ENCODE measurements around the gene PGRMC1.

DNA sequence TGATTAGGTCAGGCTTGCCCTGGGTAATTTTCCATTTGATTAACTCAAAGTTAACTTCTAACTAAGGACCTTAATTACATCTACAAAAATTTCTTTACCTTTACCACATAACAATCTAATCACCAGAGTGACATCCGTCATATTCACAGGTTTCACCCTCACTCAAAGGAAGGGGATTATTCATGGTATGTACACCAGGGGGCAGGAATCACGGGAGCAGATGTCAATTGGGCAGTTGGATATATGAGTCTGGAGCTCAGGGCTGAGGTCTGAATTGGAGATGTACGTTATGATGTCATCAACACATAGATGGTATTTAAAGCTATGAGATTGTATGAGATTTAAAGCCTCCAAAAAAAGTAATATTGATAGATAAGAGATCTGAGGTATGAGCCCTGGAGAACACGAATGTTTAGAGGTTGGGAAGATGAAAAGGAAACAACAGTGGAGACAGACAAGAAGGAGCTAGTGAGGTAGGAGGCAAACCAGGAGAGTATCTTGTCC, 52.9 kb downstream of the PGRMC1 start:
- TF ChIP-seq, protein P1, sequence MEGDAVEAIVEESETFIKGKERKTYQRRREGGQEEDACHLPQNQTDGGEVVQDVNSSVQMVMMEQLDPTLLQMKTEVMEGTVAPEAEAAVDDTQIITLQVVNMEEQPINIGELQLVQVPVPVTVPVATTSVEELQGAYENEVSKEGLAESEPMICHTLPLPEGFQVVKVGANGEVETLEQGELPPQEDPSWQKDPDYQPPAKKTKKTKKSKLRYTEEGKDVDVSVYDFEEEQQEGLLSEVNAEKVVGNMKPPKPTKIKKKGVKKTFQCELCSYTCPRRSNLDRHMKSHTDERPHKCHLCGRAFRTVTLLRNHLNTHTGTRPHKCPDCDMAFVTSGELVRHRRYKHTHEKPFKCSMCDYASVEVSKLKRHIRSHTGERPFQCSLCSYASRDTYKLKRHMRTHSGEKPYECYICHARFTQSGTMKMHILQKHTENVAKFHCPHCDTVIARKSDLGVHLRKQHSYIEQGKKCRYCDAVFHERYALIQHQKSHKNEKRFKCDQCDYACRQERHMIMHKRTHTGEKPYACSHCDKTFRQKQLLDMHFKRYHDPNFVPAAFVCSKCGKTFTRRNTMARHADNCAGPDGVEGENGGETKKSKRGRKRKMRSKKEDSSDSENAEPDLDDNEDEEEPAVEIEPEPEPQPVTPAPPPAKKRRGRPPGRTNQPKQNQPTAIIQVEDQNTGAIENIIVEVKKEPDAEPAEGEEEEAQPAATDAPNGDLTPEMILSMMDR (IDR thresholded peaks at IDR 0.05), result no peak
- TF ChIP-seq POLR2A (IDR thresholded peaks at IDR 0.05), result no peak

Data from uterus (tissue), 2 donors.